Vagina (tissue), 2 donors: ENCODE results near the gene SLC40A1.

Experiments used
- POLR2A ChIP-seq, 2 donors: fragments of 450-650 bp; IDR thresholded peaks; one replicate each; pipeline ENCODE4 v1.6.1; 2017; ENCODE audit warnings: antibody characterized with exemption in 2 of 2, mild to moderate bottlenecking in 2 of 2, moderate library complexity in 2 of 2
- POLR2AphosphoS5 ChIP-seq, 2 donors: sonication (generic); formaldehyde crosslinking; IDR thresholded peaks; one replicate each; pipeline ENCODE4 v1.9.0; 2017; ENCODE audit warnings: antibody characterized with exemption in 2 of 2, mild to moderate bottlenecking in 2 of 2, low read depth in 1 of 2; ENCODE audit not compliant: insufficient read depth in 1 of 2
- TF ChIP-seq, protein P1 (sequence below), 3 experiments: fragments of 450-650 bp in 2 of 3; fragments of 200-600 bp in 1 of 3; sonication (generic) in 1 of 3; IDR thresholded peaks; one replicate each; pipeline ENCODE4 v1.5.1; 2017 to 2019; ENCODE audit warnings: antibody characterized with exemption in 3 of 3, mild to moderate bottlenecking in 2 of 3, moderate library complexity in 2 of 3

GRCh38 chr2:189552334-189552990 lies 28.1 kb downstream of the SLC40A1 start:
- TF ChIP-seq, protein P1, sequence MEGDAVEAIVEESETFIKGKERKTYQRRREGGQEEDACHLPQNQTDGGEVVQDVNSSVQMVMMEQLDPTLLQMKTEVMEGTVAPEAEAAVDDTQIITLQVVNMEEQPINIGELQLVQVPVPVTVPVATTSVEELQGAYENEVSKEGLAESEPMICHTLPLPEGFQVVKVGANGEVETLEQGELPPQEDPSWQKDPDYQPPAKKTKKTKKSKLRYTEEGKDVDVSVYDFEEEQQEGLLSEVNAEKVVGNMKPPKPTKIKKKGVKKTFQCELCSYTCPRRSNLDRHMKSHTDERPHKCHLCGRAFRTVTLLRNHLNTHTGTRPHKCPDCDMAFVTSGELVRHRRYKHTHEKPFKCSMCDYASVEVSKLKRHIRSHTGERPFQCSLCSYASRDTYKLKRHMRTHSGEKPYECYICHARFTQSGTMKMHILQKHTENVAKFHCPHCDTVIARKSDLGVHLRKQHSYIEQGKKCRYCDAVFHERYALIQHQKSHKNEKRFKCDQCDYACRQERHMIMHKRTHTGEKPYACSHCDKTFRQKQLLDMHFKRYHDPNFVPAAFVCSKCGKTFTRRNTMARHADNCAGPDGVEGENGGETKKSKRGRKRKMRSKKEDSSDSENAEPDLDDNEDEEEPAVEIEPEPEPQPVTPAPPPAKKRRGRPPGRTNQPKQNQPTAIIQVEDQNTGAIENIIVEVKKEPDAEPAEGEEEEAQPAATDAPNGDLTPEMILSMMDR (IDR thresholded peaks at IDR 0.05) = no peak
- TF ChIP-seq POLR2A (IDR thresholded peaks at IDR 0.05) (no peak), POLR2AphosphoS5 (IDR thresholded peaks at IDR 0.05; ENCODE audit: insufficient read depth in 1 of 2, low read depth in 1 of 2) (no peak)
